HUES6 (cell line): ENCODE measurements around the gene FAM200A.
"Not testable (repeated sequence)": the region's sequence is repeated elsewhere in the genome, so short reads cannot be mapped to it uniquely, and the experiment has no call there.

ENCODE experiments used
- H3K27ac ChIP-seq: 2 replicates; pipeline ENCODE4 v1.7.0; 2013; ENCODE audit warnings: low read depth, mild to moderate bottlenecking, low read length, inconsistent platforms
- H3K27me3 ChIP-seq: 2 replicates; pipeline ENCODE4 v1.6.1; 2013; ENCODE audit warnings: low read length; ENCODE audit not compliant: control insufficient read depth, insufficient read depth
- H3K36me3 ChIP-seq: 2 replicates; pipeline ENCODE4 v1.6.1; 2013; ENCODE audit warnings: low read length; ENCODE audit not compliant: control insufficient read depth, insufficient read depth
- H3K4me1 ChIP-seq: 2 replicates; pipeline ENCODE4 v1.6.1; 2013; ENCODE audit warnings: low read length; ENCODE audit not compliant: control insufficient read depth, insufficient read depth
- H3K4me3 ChIP-seq: 2 replicates; pipeline ENCODE4 v1.5.1; 2013; ENCODE audit warnings: low read depth, low read length
- H3K9ac ChIP-seq: one replicate; pipeline ENCODE4 v1.6.1; 2013; ENCODE audit warnings: mild to moderate bottlenecking, low read length
- H3K9me3 ChIP-seq: 2 replicates; pipeline ENCODE4 v1.6.1; 2013; ENCODE audit warnings: low read depth, low read length; ENCODE audit not compliant: control insufficient read depth, insufficient read depth

Gene FAM200A

GRCh38 chr7:99576251-99576650 is 24.3 kb upstream of the FAM200A start:
- Histone ChIP-seq H3K27ac (no peak overlapping the region), H3K4me3 (no peak overlapping the region), H3K9me3 (no peaks in the 10 kb centered on the region), H3K4me1 (peaks cover 13% of the 10 kb centered on the region), H3K9ac (no peak overlapping the region), H3K36me3 (peaks cover 32% of the 10 kb centered on the region), H3K27me3 (no peaks in the 10 kb centered on the region)

GRCh38 chr7:99573257-99573656 is 21.3 kb upstream of the FAM200A start:
- no peak overlapping the region for H3K9ac ChIP-seq
- H3K36me3 ChIP-seq: peaks cover 56% of the 10 kb centered on the region
- H3K4me3 ChIP-seq: no peak overlapping the region
- no peaks in the 10 kb centered on the region for H3K9me3 ChIP-seq
- H3K27ac ChIP-seq: no peak overlapping the region
- peaks cover 7% of the 10 kb centered on the region; the same call in 1 of the 2 replicates for H3K4me1 ChIP-seq
- H3K27me3 ChIP-seq: no peaks in the 10 kb centered on the region

- no peaks in the 10 kb centered on the region for H3K27me3 ChIP-seq
- no peak overlapping the region for H3K9ac ChIP-seq
- H3K9me3 ChIP-seq: no peaks in the 10 kb centered on the region
- no peak overlapping the region for H3K4me3 ChIP-seq
- H3K27ac ChIP-seq: no peak overlapping the region
- H3K4me1 ChIP-seq: peaks cover 7% of the 10 kb centered on the region; the same call in 1 of the 2 replicates
- peaks cover 60% of the 10 kb centered on the region for H3K36me3 ChIP-seq
These were observed 19.9 kb upstream of the FAM200A start for GRCh38 chr7:99571768-99572167.

- H3K9ac ChIP-seq, H3K9me3 ChIP-seq, H3K27me3 ChIP-seq, H3K4me3 ChIP-seq, H3K27ac ChIP-seq, H3K4me1 ChIP-seq: not testable (repeated sequence)
- H3K36me3 ChIP-seq: peaks cover 82% of the 10 kb centered on the region
These were observed 16.9 kb upstream of the FAM200A start for GRCh38 chr7:99568770-99569169.

GRCh38 chr7:99563650-99564049 is 11.7 kb upstream of the FAM200A start:
- Histone ChIP-seq H3K27ac (peak overlapping the region; percentile 32; the same call in 1 of the 2 replicates), H3K9me3 (no peaks in the 10 kb centered on the region), H3K36me3 (peaks cover 72% of the 10 kb centered on the region), H3K4me3 (no peak overlapping the region), H3K4me1 (peaks cover 9% of the 10 kb centered on the region; the same call in 1 of the 2 replicates), H3K27me3 (no peaks in the 10 kb centered on the region), H3K9ac (peak overlapping the region; percentile 35)

- peak overlapping the region; percentile 39 for H3K9ac ChIP-seq
- H3K36me3 ChIP-seq: peaks cover 71% of the 10 kb centered on the region
- H3K27ac ChIP-seq: peak overlapping the region; percentile 66; the same call in 1 of the 2 replicates
- no peaks in the 10 kb centered on the region for H3K9me3 ChIP-seq
- H3K4me1 ChIP-seq: peaks cover 9% of the 10 kb centered on the region; the same call in 1 of the 2 replicates
- H3K27me3 ChIP-seq: no peaks in the 10 kb centered on the region
- no peak overlapping the region for H3K4me3 ChIP-seq
These were observed 10.9 kb upstream of the FAM200A start for GRCh38 chr7:99562832-99563231.

GRCh38 chr7:99562114-99562784 is 10.3 kb upstream of the FAM200A start:
- peak overlapping the region; percentile 66; the same call in 1 of the 2 replicates for H3K27ac ChIP-seq
- peaks cover 9% of the 10 kb centered on the region; the same call in 1 of the 2 replicates for H3K4me1 ChIP-seq
- peaks cover 67% of the 10 kb centered on the region for H3K36me3 ChIP-seq
- peak overlapping the region; percentile 39 for H3K9ac ChIP-seq
- H3K9me3 ChIP-seq: no peaks in the 10 kb centered on the region
- H3K27me3 ChIP-seq: no peaks in the 10 kb centered on the region
- no peak overlapping the region for H3K4me3 ChIP-seq

- Histone ChIP-seq H3K9ac (peak overlapping the region; percentile 27), H3K27ac (peak overlapping the region; percentile 11; the same call in 1 of the 2 replicates), H3K9me3 (no peaks in the 10 kb centered on the region), H3K36me3 (peaks cover 67% of the 10 kb centered on the region), H3K27me3 (no peaks in the 10 kb centered on the region), H3K4me1 (peaks cover 9% of the 10 kb centered on the region; the same call in 1 of the 2 replicates), H3K4me3 (no peak overlapping the region)
These were observed 9.8 kb upstream of the FAM200A start for GRCh38 chr7:99561737-99562051.

- H3K27ac ChIP-seq: no peak overlapping the region
- H3K36me3 ChIP-seq: peaks cover 63% of the 10 kb centered on the region
- H3K9ac ChIP-seq: peak overlapping the region; percentile 41
- no peak overlapping the region for H3K4me3 ChIP-seq
- peaks cover 9% of the 10 kb centered on the region; the same call in 1 of the 2 replicates for H3K4me1 ChIP-seq
- H3K27me3 ChIP-seq: no peaks in the 10 kb centered on the region
- H3K9me3 ChIP-seq: no peaks in the 10 kb centered on the region
These were observed 9.2 kb upstream of the FAM200A start for GRCh38 chr7:99560834-99561736.

- H3K27ac ChIP-seq: peak overlapping the region; percentile 94
- peak overlapping the region; percentile 100 for H3K9ac ChIP-seq
- H3K27me3 ChIP-seq: no peaks in the 10 kb centered on the region
- peak overlapping the region; percentile 94 for H3K4me3 ChIP-seq
- H3K4me1 ChIP-seq: peaks cover 9% of the 10 kb centered on the region; the same call in 1 of the 2 replicates
- peaks cover 47% of the 10 kb centered on the region for H3K36me3 ChIP-seq
- H3K9me3 ChIP-seq: no peaks in the 10 kb centered on the region
These were observed 7.4 kb upstream of the FAM200A start for GRCh38 chr7:99559175-99559915.
